RPMI8226 (cell line): ENCODE measurements around the gene MLF1.

Experiments
- DNase-seq: peaks from one replicate; pipeline ENCODE4 v3.0.0-alpha.2; 2015

MLF1 gene

GRCh38 chr3:158590223-158590622, 19.2 kb downstream of the MLF1 start:
- DNase-seq = no peak

DNA sequence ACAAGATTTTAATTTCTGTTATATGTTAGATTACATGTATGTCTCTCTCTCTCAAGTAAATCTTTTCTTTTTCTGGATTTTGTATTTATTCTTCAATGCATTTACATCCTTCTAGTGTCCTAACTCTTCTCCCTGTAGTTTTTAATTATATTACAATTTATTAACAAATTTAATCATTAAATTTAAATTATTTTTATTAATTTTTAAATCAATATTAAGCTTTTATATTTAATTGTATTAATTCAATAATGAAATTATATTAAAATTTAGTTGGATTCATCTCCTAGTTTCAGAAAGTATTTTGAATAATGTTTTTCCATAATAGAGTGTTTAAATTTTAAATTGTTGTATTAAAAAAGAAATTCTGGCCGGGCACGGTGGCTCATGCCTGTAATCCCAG, 29.8 kb downstream of the MLF1 start:
- DNase-seq = no peak

- DNase-seq = no peak
Observed at GRCh38 chr3:158602227-158602626, 31.2 kb downstream of the MLF1 start.

GRCh38 chr3:158617982-158618875, 47.2 kb downstream of the MLF1 start:
- DNase-seq = no peak

DNA sequence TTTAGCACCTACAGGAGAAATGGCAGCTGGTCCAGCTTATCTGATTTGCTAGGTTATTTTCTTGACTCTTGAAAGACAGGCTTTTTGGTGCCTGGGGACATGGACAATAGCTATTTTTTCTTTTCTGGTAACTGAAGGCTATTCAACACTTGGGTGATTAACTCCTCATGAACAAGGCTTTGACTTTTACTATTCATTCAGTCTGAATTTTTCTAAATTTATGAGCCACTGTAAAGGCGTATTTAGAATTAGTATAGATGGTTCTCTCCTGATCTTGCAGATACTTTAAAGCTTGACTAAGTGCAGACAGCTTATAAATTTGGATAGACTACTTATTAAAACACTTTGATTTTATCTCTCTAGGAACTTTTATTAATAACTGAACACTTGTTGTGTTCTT, 54.9 kb downstream of the MLF1 start:
- no peak for DNase-seq

GRCh38 chr3:158631981-158632380, 61.0 kb downstream of the MLF1 start:
- DNase-seq = no peak

- no peak for DNase-seq
Observed at GRCh38 chr3:158640646-158641045, 69.7 kb downstream of the MLF1 start.

- DNase-seq = no peak
Observed at GRCh38 chr3:158642005-158642404, 71.0 kb downstream of the MLF1 start.

GRCh38 chr3:158642474-158643210, 71.6 kb downstream of the MLF1 start:
- no peak for DNase-seq

GRCh38 chr3:158644345-158644908, 73.4 kb downstream of the MLF1 start, which contains the start of gene GFM1:
Gene GFM1 (plus strand): TSS chr3:158644527. CDS start chr3:158644635, 108 bp downstream.
- peak; percentile 99 for DNase-seq

DNA sequence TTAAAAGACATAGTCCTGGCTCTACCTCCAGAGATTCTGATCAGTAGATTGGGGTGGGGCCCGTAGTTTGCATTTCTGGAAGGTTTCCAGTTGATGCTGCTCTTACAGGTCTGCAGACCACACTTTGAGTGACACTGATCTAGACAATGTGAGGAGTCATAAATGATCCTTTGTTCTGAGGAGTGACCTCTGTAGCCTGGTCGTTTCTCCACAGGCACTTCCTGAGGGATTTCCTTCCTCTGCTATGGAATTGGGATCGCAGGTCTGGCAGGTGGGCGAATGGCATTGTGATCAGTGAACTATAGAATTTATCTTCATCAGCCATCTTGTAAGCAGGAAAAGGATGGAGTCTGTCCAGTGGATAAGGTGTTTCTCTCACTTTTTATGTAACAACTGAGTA, 78.8 kb downstream of the MLF1 start:
- no peak for DNase-seq

- DNase-seq = no peak
Observed at GRCh38 chr3:158651192-158651591, 80.2 kb downstream of the MLF1 start.

- DNase-seq = no peak
Observed at GRCh38 chr3:158652463-158652862, 81.5 kb downstream of the MLF1 start.
